HuH-7.5 (cell line): ENCODE measurements around the gene PALD1.

ENCODE experiments used
- DNase-seq: peaks from one replicate; pipeline ENCODE4 v3.0.0; 2011; ENCODE audit warnings: low spot score

Gene PALD1

GRCh38 chr10:70478191-70479164 lies at the start of gene PALD1:
Gene PALD1 (plus strand): TSS chr10:70478767. CDS start chr10:70525952, 47,185 bp downstream.
- DNase-seq, result no peak

GRCh38 chr10:70430493-70431445 lies 47.8 kb upstream of the PALD1 start:
- no peak for DNase-seq

GRCh38 chr10:70432101-70432500 lies 46.5 kb upstream of the PALD1 start:
- DNase-seq, result no peak

GRCh38 chr10:70432561-70433263 lies 45.9 kb upstream of the PALD1 start:
- DNase-seq, result no peak

- DNase-seq, result no peak
Measured at GRCh38 chr10:70433581-70434280, 44.8 kb upstream of the PALD1 start.

GRCh38 chr10:70435241-70436085 lies 43.1 kb upstream of the PALD1 start:
- no peak for DNase-seq

- DNase-seq, result no peak
Measured at GRCh38 chr10:70437721-70438120, 40.8 kb upstream of the PALD1 start.

- no peak for DNase-seq
Measured at GRCh38 chr10:70440296-70441160, 38.0 kb upstream of the PALD1 start.

- no peak for DNase-seq
Measured at GRCh38 chr10:70441161-70441894, 37.2 kb upstream of the PALD1 start, which contains the start of gene NODAL. Gene NODAL (minus strand): TSS chr10:70441681. CDS start chr10:70441667, 14 bp downstream.

GRCh38 chr10:70441895-70442309 lies 36.7 kb upstream of the PALD1 start:
- no peak for DNase-seq

- no peak for DNase-seq
Measured at GRCh38 chr10:70442332-70442988, 36.1 kb upstream of the PALD1 start.

GRCh38 chr10:70444744-70445143 lies 33.8 kb upstream of the PALD1 start:
- DNase-seq, result no peak

- no peak for DNase-seq
Measured at GRCh38 chr10:70445718-70446657, 32.6 kb upstream of the PALD1 start.

GRCh38 chr10:70448236-70448635 lies 30.3 kb upstream of the PALD1 start:
- DNase-seq, result no peak

GRCh38 chr10:70455213-70455630 lies 23.3 kb upstream of the PALD1 start:
- DNase-seq, result no peak

GRCh38 chr10:70456164-70456563 lies 22.4 kb upstream of the PALD1 start:
- DNase-seq, result no peak
